ENCODE results near the gene GTPBP4. TPM values are rescaled to one million over a fixed set of nuclear protein-coding genes. Genes with fewer than 3 reads are reported as not detected.
A peak's percentile ranks its signal among the peaks of the same experiment; 100 is the strongest.

Gene GTPBP4
- polyA plus RNA-seq, 2 of the 4 experiments (the other 2 are of a cell fraction): 67.8 to 104 TPM

- POLR2A ChIA-PET: interaction anchor here (1.5 kb wide), 1 partner anchor 17 kb away, joined by 3 read pairs; the partner anchor contains the start of gene GTPBP4
- no peak overlapping the region for H3K27ac ChIP-seq
- H3K4me3 ChIP-seq: no peak overlapping the region
- peaks cover 24% of the 10 kb centered on the region for H3K4me1 ChIP-seq
- no peaks in the 10 kb centered on the region for H3K9me3 ChIP-seq
- ATAC-seq (no peak), FAIRE-seq (no peak), DNase-seq (ENCODE audit: low read depth in 1 of 2, low spot score in 1 of 2) (no peak)
- CTCF ChIA-PET: interaction anchor here (0.8 to 1.3 kb wide), 3 partner anchors 16 to 46 kb away, joined by 3 read pairs; no protein-coding TSS in a partner anchor
- TF ChIP-seq GATA3 (IDR thresholded peaks at IDR 0.05; ENCODE audit: borderline replicate concordance): no peak
- TF ChIP-seq CEBPB (IDR thresholded peaks at IDR 0.05): 0 out of 4 replicates have a peak, but pooled peaks of 1 of the 2 experiments have one; percentile 37
- H3K4me2 ChIP-seq: peak overlapping the region; percentile 62
- 86% methylated on average over 4 of the region's 4 CpGs for WGBS (ENCODE audit: missing lambda C conversion rate)
Observed at GRCh38 chr10:971150-971542, 17.1 kb upstream of the GTPBP4 start.

GRCh38 chr10:971613-972012, 16.6 kb upstream of the GTPBP4 start:
- WGBS (ENCODE audit: missing lambda C conversion rate): 79% methylated on average over 12 of the region's 12 CpGs
- Histone ChIP-seq H3K4me3 (no peak overlapping the region), H3K4me1 (peaks cover 24% of the 10 kb centered on the region), H3K9me3 (no peaks in the 10 kb centered on the region), H3K27ac (no peak overlapping the region), H3K4me2 (peak overlapping the region; percentile 62)
- ChIA-PET CTCF (interaction anchor here (0.8 to 1.3 kb wide), 2 partner anchors 15 to 45 kb away, joined by 3 read pairs; no protein-coding TSS in a partner anchor), POLR2A (interaction anchor here (1.5 kb wide), 1 partner anchor 16 kb away, joined by 3 read pairs; the partner anchor contains the start of gene GTPBP4)
- TF ChIP-seq HOXB5 (CRISPR knock-in tag; IDR thresholded peaks at IDR 0.05) (no peak), EHMT2 (IDR thresholded peaks at IDR 0.05; ENCODE audit: low read depth) (no peak), MYC (IDR thresholded peaks at IDR 0.05; ENCODE audit: borderline replicate concordance, low read length) (no peak), CHD4 (IDR thresholded peaks at IDR 0.05; ENCODE audit: borderline replicate concordance) (no peak), FOSL2 (IDR thresholded peaks at IDR 0.05) (no peak), FOSL2 (CRISPR knock-in tag; IDR thresholded peaks at IDR 0.05) (no peak), SREBF2 (IDR thresholded peaks at IDR 0.05) (no peak), ELK1 (IDR thresholded peaks at IDR 0.05; ENCODE audit: low read depth, low read length) (no peak), FOSB (CRISPR knock-in tag; IDR thresholded peaks at IDR 0.05) (no peak), GATA3 (IDR thresholded peaks at IDR 0.05; ENCODE audit: borderline replicate concordance) (no peak), TP53 (CRISPR knock-in tag; IDR thresholded peaks at IDR 0.05) (no peak), NR3C1 (IDR thresholded peaks at IDR 0.05) (no peak), CBX8 (IDR thresholded peaks at IDR 0.05) (no peak), ZFP36 (IDR thresholded peaks at IDR 0.05; ENCODE audit: borderline replicate concordance, partially characterized antibody) (no peak), MAFK (IDR thresholded peaks at IDR 0.05; ENCODE audit: partially characterized antibody) (no peak), HES2 (IDR thresholded peaks at IDR 0.05) (no peak), USF2 (IDR thresholded peaks at IDR 0.05) (no peak), MAX (IDR thresholded peaks at IDR 0.05) (no peak)
- no peak for DNase-seq (ENCODE audit: low read depth in 1 of 2, low spot score in 1 of 2)
- FAIRE-seq: no peak
- no peak for ATAC-seq

GRCh38 chr10:972763-973162, 15.5 kb upstream of the GTPBP4 start:
- no peak overlapping the region for H3K4me3 ChIP-seq
- peaks cover 24% of the 10 kb centered on the region for H3K4me1 ChIP-seq
- TF ChIP-seq EHF (CRISPR knock-in tag; IDR thresholded peaks at IDR 0.05) (no peak), USF2 (IDR thresholded peaks at IDR 0.05) (no peak), ESRRA (IDR thresholded peaks at IDR 0.05; ENCODE audit: borderline replicate concordance, low read length) (no peak), HDAC2 (IDR thresholded peaks at IDR 0.05) (no peak), EHMT2 (IDR thresholded peaks at IDR 0.05; ENCODE audit: low read depth) (no peak), NR3C1 (IDR thresholded peaks at IDR 0.05) (no peak), CHD2 (IDR thresholded peaks at IDR 0.05; ENCODE audit: low read length, partially characterized antibody) (no peak), MAX (IDR thresholded peaks at IDR 0.05) (no peak), CBX2 (IDR thresholded peaks at IDR 0.05; ENCODE audit: borderline replicate concordance, low read depth) (no peak), TFCP2L1 (CRISPR knock-in tag; IDR thresholded peaks at IDR 0.05) (no peak), FOXS1 (CRISPR knock-in tag; IDR thresholded peaks at IDR 0.05) (no peak), PBX3 (IDR thresholded peaks at IDR 0.05) (no peak), RAD21 (conservative IDR thresholded peaks at IDR 0.05 in 1 of 2, IDR thresholded peaks at IDR 0.05 in 1 of 2) (no peak), SREBF2 (IDR thresholded peaks at IDR 0.05) (no peak)
- no peak overlapping the region for H3K27ac ChIP-seq
- CTCF ChIA-PET: interaction anchor here (1.0 to 1.8 kb wide), 2 partner anchors 10 kb away, joined by 3 to 5 read pairs; no protein-coding TSS in a partner anchor
- no peak for FAIRE-seq
- H3K4me2 ChIP-seq: no peak overlapping the region
- POLR2A ChIA-PET: no interaction called here
- 0 out of 3 replicates have a peak, but pooled peaks cover under 1% of the 10 kb centered on the region for H3K9me3 ChIP-seq
- no peak for ATAC-seq
- no peak for DNase-seq (ENCODE audit: low read depth in 1 of 2, low spot score in 1 of 2)
- 82% methylated on average over 8 of the region's 8 CpGs for WGBS (ENCODE audit: missing lambda C conversion rate)
